GM19099 (cell line): ENCODE data around the gene RPH3AL.

ENCODE experiments used
- POLR2A ChIP-seq: IDR thresholded peaks from 3 replicates; pipeline ENCODE4 v1.6.1; 2011; ENCODE audit warnings: low read depth; ENCODE audit not compliant: insufficient read length; ENCODE audit errors: extremely low read depth

The RPH3AL gene

DNA sequence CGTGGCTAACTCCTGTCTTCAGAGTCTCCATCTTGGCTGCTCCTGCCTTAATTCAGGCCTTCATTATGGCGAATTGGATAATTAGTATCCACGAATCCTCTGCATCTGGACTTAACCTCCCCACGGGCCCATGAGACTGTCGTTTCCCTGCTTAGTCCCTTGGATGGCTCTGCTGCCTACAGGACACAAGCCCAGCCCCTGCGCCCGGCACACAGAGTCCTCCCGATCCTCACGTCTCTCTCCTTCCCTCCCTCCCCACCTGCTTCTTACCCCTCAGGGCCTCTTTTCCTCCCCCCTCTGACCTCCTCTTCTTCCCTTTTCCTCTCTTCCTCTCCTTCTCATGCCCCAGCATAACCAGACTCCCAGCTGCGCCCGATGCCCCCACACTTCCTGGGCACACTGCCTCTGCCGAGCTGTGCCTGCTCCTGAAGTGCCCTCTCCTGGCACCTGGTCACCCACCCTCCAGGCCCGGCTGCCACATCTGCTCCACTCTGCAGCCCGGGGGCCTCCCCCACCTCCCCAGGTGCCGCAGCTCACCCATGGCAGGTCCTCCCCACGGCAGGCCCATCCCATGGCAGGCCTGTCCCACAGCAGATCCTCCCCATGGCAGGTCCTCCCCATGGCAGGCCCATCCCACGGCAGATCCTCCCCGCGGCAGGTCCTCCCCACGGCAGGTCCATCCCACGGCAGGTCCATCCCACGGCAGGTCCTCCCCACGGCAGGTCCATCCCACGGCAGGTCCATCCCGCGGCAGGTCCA is 45.9 kb downstream of the RPH3AL start:
- TF ChIP-seq POLR2A: no peak

DNA sequence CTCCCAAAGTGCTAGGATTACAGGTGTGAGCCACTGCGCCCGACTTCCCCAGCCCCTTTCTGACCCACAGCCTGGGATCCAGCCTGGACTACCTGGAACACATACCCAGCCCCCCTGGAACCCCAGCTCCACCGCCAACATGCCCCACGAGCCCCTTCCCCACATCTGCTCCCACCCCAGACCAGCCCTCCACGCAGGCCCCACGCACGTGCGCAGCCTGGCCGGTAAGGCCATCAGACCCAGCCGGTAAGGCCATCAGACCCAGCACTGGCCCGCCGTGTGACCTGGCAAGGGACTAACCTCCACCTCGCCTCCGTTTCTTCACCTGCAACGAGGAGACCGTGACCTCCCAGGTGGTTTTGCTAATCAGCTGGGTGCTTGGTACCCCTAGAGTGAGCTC is 46.5 kb downstream of the RPH3AL start:
- no peak for TF ChIP-seq POLR2A

DNA sequence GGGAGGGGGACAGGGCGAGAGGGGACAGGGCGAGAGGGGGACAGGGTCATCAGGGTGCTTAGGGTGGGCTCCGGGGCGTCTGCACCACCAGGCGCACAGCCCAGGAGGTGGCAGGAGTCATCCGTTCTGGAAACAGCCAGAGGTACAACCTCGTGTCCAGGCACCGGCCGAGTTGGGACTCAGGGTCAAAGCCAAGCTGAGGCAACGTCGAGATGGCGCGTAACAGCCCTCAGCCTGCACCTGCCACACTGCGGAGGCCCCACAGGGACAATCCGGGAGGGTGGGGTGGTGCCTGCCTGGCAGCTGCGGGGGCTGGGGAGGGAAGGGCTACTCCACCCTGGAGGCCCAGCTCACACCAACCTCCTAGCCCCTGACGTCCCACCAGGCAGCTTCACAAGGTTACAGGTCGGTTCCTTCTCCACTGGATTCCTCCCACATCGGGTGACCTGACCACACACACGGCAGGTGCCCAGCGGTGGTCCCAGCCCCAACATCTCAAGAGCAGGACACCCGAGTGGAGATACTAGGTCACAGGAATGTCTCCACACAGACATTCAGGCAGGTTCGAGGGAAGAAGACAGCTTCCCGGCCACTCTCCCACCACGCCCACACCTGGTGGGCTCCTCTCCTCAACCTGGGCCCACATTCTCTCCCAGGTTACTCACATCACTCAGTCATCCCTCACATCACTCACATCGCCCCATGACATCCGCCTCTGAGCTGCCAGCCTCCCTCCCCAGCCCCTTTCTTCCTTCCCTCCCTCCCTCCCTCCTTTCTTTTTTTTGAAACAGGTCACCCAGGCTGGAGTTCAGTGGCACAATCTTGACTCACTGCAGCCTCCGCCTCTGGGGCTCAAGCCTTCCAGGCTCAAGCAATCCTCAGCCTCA is 47.3 kb downstream of the RPH3AL start:
- no peak for TF ChIP-seq POLR2A

DNA sequence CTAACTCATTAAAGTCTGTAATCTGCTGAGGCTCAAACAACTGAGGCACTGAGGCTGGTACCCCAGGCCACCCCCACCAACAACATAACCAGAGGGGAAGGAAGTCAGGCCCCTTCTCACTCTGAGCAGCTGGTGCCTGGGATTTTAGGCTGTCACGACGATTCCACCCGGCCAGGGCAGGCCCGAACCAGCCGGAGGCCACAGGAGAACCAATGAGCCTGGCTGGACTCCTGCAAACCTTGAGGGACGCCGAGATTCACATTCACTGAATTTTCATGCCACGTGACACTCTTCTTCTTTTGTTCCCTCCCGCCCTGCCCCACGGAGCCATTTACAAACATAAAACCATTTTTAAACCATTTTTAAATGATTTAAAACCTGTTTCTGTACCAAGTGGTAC is 48.1 kb downstream of the RPH3AL start:
- no peak for TF ChIP-seq POLR2A

DNA sequence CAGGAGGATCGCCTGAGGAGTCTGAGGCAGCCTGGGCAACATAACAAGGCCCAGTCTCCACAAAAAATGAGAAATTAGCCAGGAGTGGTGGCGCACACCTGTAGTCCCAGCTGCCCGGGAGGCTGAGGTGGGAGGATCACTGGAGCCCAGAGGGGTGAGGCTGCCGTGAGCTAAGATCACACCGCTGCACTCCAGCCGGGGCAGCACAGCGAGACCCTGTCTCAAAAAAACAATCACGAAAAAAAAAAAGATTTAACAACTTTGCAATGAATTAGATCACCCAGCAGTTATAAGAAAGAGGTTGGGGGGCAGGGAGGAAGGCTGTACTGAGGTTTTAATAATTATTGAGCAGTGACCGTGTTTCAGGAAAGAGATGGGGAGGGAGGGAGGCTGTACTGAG is 49.4 kb downstream of the RPH3AL start:
- TF ChIP-seq POLR2A: no peak

DNA sequence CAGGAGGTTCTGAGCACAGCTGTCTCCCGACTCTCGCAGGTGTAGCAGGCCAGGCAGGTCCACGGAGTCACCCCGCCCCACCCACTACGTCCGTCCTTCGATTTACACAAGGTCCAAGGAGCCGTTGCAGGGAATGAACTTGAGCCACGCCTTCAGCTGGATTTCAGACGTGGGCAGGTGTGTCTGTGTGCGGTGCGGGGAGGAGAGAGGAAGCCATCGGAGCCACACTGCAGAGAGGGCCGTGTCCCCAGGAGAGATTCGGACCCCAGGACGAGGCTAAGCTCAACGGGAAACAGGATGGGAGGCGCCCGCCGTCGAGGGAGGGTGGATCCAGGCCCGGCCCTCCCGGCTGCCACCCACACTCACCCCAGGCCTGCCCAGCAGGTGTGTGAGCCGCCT is 50.3 kb downstream of the RPH3AL start:
- TF ChIP-seq POLR2A: no peak

DNA sequence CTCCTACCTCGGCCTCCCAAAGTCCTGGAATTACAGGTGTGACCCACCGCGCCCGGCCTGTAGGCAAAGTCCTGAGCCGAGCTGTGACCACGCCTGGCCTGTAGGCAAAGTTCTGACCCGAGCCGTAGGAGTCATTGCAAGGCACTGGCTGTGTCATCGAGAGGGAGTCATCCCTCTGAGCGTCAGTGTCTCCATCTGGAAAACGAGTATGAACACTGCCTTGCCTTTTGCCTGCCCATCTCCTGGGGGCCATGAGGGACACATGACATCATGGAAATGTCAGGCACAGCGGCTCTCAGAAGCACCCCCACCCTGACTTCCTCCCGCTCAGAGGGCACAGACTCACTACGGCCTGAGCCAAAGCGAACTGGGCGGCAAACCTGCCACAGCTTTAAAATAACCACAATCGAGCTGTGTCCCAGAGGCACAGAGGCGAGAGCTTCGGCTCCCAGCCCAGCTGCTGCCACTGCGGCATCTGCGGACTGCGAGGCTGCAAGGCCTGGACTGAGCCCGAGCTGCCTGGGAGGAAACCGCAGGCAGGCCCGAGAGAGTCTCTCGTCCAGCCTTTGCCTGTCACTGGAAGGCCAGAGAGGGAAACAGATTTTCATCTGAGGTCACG is 50.8 kb downstream of the RPH3AL start:
- TF ChIP-seq POLR2A: no peak

DNA sequence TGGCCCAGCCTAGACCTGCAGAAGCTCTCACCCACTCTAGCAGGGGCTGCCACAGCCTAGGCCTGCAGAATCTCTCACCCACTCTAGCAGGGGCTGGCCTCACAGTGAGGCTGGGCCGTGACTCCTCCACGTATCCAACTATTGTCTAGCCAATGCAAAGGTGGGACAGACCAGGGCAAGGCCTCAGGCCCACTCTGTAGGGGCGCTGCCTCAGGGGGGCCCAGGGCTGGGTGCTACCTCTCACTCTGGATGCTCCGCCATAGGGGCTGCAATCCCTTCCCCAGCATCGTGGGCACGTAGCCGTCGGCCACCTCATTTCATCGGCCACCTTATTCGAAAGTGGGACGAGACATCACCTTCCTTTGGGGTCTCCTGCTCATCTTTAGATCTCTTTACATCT is 51.7 kb downstream of the RPH3AL start:
- no peak for TF ChIP-seq POLR2A

DNA sequence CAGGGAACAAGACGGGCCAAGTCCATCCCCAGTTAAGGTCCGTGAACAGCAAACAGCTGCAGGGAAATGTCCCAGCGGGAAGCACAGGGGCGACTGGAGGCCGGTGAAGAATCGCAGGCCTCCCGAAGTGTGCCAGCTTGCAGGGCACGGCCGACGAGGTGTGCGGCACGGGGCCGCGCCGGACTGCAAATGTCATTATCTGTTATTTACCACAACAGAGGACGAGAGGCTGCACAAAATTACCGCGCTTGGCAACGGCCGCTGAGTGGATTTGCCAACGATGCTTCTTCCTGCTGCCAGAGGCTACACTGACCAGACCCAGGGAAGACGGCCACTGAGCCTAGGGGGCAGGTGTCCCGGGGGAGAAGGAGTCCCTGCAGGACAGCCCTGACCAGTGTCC is 53.1 kb downstream of the RPH3AL start:
- no peak for TF ChIP-seq POLR2A

DNA sequence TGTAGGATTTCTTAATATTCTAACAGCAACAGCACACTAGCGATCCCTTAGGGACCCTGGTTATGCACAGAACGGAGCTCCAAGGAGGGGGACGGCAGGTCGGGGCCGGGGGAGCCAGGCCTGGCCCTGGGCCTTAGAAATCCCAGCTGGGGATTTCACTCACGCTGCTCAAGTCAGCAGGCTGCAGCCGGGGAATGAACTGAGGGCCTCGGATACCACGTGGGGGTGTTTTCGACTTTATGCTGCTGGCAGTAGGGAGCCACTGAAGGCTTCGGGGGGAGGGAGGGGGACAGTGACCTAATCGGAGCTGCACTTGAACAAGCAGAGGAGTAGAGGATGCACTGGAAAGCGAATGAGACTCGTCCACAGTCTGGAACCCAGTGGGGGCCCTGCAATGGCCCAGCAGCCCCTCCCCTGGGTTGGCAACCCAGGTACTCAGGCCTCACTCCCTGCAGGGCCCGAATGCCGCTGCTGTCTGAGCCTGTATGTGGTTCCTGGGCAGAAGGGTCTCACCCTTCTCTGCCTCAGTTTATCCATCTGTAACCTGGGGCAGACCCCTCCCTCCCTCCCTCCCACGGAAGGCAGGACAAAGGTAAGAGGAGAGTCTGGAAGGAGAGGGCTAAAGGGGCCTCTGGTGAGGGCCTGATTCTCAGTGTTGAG is 53.7 kb downstream of the RPH3AL start:
- no peak for TF ChIP-seq POLR2A

DNA sequence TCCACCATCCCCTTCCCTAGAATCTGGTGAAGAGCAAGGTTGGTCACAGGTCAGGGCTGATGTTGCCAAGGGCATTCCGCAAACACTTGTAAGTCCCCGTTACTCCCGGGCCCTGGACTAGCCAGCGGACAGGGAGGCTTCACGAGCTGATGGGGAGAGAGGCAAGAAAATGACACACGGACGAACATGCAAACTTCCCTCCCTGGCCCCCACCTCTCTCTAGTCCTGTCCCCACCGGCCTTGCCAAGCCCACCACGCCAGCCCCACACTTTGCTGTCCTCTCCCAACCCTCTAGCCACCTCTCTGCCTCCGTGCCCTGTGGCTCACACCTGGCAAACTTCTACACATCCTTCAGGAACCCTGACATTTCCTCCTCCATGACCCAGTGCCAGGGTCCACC is 54.8 kb downstream of the RPH3AL start:
- no peak for TF ChIP-seq POLR2A

DNA sequence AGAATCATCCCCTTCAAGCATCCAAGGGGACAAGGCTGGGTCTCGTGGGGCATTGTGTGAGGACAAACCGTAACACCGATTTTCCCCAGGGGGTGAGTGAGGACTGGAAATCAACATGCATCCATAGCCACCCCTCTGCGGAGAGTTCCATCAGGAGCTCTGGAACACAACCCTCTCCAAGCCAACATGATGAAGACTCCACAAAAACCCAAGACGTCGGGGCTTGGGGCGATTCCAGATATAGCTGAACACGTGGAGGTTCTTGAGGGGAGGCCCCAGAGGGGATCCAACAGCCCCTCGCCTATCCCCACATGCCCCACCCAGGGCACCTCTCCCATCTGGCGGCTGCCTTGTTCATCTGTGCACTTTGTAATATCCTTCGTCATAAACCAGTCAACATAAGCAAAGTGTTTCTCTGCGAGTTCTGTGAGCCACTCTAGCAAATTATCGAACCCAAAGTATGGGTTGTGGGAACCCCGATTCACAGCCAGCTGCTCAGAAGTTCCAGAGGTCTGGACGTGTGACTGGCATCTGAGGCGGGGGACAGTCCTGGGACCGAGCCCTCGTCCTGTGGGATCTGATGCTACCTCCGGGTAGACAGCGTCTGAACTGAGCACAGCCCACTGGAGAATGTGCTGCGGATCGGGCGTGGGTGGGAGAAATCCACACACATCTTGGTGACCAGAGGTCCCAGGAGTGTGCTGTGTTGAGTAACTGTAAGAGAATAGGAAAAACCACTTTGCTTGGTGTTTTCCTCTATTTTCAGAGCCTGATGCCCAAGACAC is 55.5 kb downstream of the RPH3AL start:
- no peak for TF ChIP-seq POLR2A

DNA sequence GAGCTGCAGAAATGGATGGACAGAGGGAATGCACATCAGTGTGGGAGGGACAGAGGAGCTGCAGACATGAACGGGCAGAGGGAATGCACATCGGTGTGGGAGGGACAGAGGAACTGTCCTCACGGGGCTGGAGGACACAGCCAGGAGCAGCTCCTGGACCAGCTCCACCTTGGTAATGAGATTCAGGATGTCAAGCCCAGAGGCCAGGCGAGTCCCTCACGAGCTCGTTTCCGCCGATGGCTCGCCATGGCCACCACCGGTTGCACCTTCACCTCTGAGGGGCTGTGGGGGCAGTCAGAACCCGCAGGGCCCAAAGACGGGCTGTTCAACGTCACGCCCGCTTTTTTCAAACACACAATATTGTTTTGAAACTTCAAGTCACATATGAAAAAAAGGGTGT is 56.2 kb downstream of the RPH3AL start:
- TF ChIP-seq POLR2A: no peak
